Peyer's patch (tissue), 4 donors: ENCODE data around the gene RAN. TPM values are rescaled to one million over a fixed set of nuclear protein-coding genes. Genes with fewer than 3 reads are reported as not detected.
"Not testable (repeated sequence)": the region's sequence is repeated elsewhere in the genome, so short reads cannot be mapped to it uniquely, and the experiment has no call there.

Source experiments
- DNase-seq, 3 donors: peaks; one replicate each; pipeline ENCODE4 v3.0.0-alpha.2; 2017 to 2019
- H3K27ac ChIP-seq, 4 donors: fragments of 200-600 bp; sonication (generic); one replicate each; pipeline ENCODE4 v1.5.1; 2016 to 2019
- H3K27me3 ChIP-seq, 2 donors: fragments of 200-600 bp; sonication (generic); one replicate each; pipeline ENCODE4 v1.5.1; 2019
- H3K36me3 ChIP-seq, 3 donors: fragments of 200-600 bp; sonication (generic); one replicate each; pipeline ENCODE4 v1.5.1; 2016 to 2019
- H3K4me1 ChIP-seq, 4 donors: fragments of 200-600 bp; sonication (generic); one replicate each; pipeline ENCODE4 v1.5.1; 2016 to 2019
- H3K4me3 ChIP-seq, 4 donors: fragments of 200-600 bp; sonication (generic); 1 replicate in 3 of 4; 2 replicates in 1 of 4; pipeline ENCODE4 v1.5.1; 2016 to 2019; ENCODE audit warnings: mild to moderate bottlenecking in 1 of 4
- H3K9me3 ChIP-seq, 4 donors: fragments of 200-600 bp; sonication (generic); one replicate each; pipeline ENCODE4 v1.5.1; 2016 to 2019; ENCODE audit warnings: mild to moderate bottlenecking in 1 of 4
- CTCF ChIP-seq, 6 experiments: fragments of 450-650 bp in 4 of 6; fragments of 200-600 bp in 2 of 6; sonication (generic) in 1 of 6; IDR thresholded peaks; one replicate each; pipeline ENCODE4 v1.5.1; 2017 to 2019; ENCODE audit warnings: antibody characterized with exemption in 6 of 6, mild to moderate bottlenecking in 3 of 6, moderate library complexity in 1 of 6
- POLR2A ChIP-seq, 2 donors: fragments of 450-650 bp; IDR thresholded peaks; one replicate each; pipeline ENCODE4 v1.5.1; 2017; ENCODE audit warnings: antibody characterized with exemption in 2 of 2, mild to moderate bottlenecking in 2 of 2, moderate library complexity in 2 of 2
- total RNA-seq, 4 donors: library from RNA; depleted of rRNA; stranded (reverse); fragments of >200 nt; gene quantifications; one replicate each; pipeline ENCODE4 v1.1.0, GENCODE V29; 2016

RAN gene
- total RNA-seq, 4 donors from 2014 or later, result 48.4 to 154 (median 114) TPM

- H3K4me3 ChIP-seq, result no peak overlapping the region
- H3K9me3 ChIP-seq, result no peaks in the 10 kb centered on the region
- no peak for TF ChIP-seq POLR2A (IDR thresholded peaks at IDR 0.05)
- TF ChIP-seq CTCF (IDR thresholded peaks at IDR 0.05), result no peak
- peaks cover 0 to 21% (median 8%) of the 10 kb centered on the region in 4 donors for H3K4me1 ChIP-seq
- no peaks in the 10 kb centered on the region for H3K27me3 ChIP-seq
- peaks cover 0 to 40% (median 0%) of the 10 kb centered on the region in 3 donors for H3K36me3 ChIP-seq
- no peak overlapping the region for H3K27ac ChIP-seq
- DNase-seq, result no peak
Measured at GRCh38 chr12:130874696-130875095, 2.8 kb downstream of the RAN start.

GRCh38 chr12:130875193-130875592, 3.3 kb downstream of the RAN start:
- H3K4me3 ChIP-seq, result no peak overlapping the region
- no peak for DNase-seq
- H3K27me3 ChIP-seq, result no peaks in the 10 kb centered on the region
- no peak for TF ChIP-seq POLR2A (IDR thresholded peaks at IDR 0.05)
- TF ChIP-seq CTCF (IDR thresholded peaks at IDR 0.05), result no peak
- no peak overlapping the region for H3K27ac ChIP-seq
- no peaks in the 10 kb centered on the region for H3K9me3 ChIP-seq
- H3K4me1 ChIP-seq, result peaks cover 0 to 21% (median 10%) of the 10 kb centered on the region in 4 donors
- H3K36me3 ChIP-seq, result peaks cover 0 to 40% (median 0%) of the 10 kb centered on the region in 3 donors

GRCh38 chr12:130875708-130876107, 3.8 kb downstream of the RAN start:
- H3K27me3 ChIP-seq, H3K4me3 ChIP-seq, DNase-seq, H3K27ac ChIP-seq, H3K9me3 ChIP-seq: not testable (repeated sequence)
- H3K4me1 ChIP-seq, result peaks cover 0 to 20% (median 10%) of the 10 kb centered on the region in 4 donors
- H3K36me3 ChIP-seq, result peaks cover 0 to 40% (median 0%) of the 10 kb centered on the region in 3 donors

GRCh38 chr12:130876297-130876696, 4.4 kb downstream of the RAN start:
- TF ChIP-seq CTCF (IDR thresholded peaks at IDR 0.05) (no peak), POLR2A (IDR thresholded peaks at IDR 0.05) (no peak)
- no peaks in the 10 kb centered on the region for H3K27me3 ChIP-seq
- H3K4me1 ChIP-seq, result peaks cover 0 to 14% (median 10%) of the 10 kb centered on the region in 4 donors

GRCh38 chr12:130876758-130877157, 4.9 kb downstream of the RAN start:
- H3K4me1 ChIP-seq, result peaks cover 0 to 13% (median 10%) of the 10 kb centered on the region in 4 donors
- TF ChIP-seq POLR2A (IDR thresholded peaks at IDR 0.05) (no peak), CTCF (IDR thresholded peaks at IDR 0.05) (no peak)
- DNase-seq, result no peak
- H3K27ac ChIP-seq, result no peak overlapping the region
- no peaks in the 10 kb centered on the region for H3K27me3 ChIP-seq
- H3K9me3 ChIP-seq, result no peaks in the 10 kb centered on the region
- peaks cover 0 to 40% (median 0%) of the 10 kb centered on the region in 3 donors for H3K36me3 ChIP-seq
- no peak overlapping the region for H3K4me3 ChIP-seq

More at GRCh38 chr12:130876297-130876696, 4.4 kb downstream of the RAN start:
- Histone ChIP-seq H3K36me3 (peaks cover 0 to 40% (median 0%) of the 10 kb centered on the region in 3 donors), H3K4me3 (no peak overlapping the region), H3K9me3 (no peaks in the 10 kb centered on the region), H3K27ac (no peak overlapping the region)
- DNase-seq, result no peak

- no peak overlapping the region for H3K4me3 ChIP-seq
- H3K27me3 ChIP-seq, result no peaks in the 10 kb centered on the region
- DNase-seq, result no peak
- TF ChIP-seq POLR2A (IDR thresholded peaks at IDR 0.05) (no peak), CTCF (IDR thresholded peaks at IDR 0.05) (no peak)
- no peak overlapping the region for H3K27ac ChIP-seq
- H3K4me1 ChIP-seq, result peaks cover 0 to 13% (median 10%) of the 10 kb centered on the region in 4 donors
- peaks cover 0 to 40% (median 0%) of the 10 kb centered on the region in 3 donors for H3K36me3 ChIP-seq
- no peaks in the 10 kb centered on the region for H3K9me3 ChIP-seq
Measured at GRCh38 chr12:130877333-130877732, 5.5 kb downstream of the RAN start.
